Activated T-cell treated with anti-CD3 and anti-CD28 coated beads, Interleukin-2, amount 50 U/mL, for 72 hours (primary cell): Measurements from ENCODE around the gene MAGI1. TPM values are rescaled to one million over a fixed set of nuclear protein-coding genes. Genes with fewer than 3 reads are reported as not detected.
"Not testable (repeated sequence)": the region's sequence is repeated elsewhere in the genome, so short reads cannot be mapped to it uniquely, and the experiment has no call there.

Source experiments
- ATAC-seq, 2 donors: fragments of 150-1000 bp; cut with Tn5 transposase; replicated peaks in 1 of 2; 2 replicates each; pipeline ENCODE4 v1.10.0; 2021; ENCODE audit warnings: moderate library complexity in 2 of 2, mild to moderate bottlenecking in 1 of 2
- DNase-seq, 2 donors: peaks; one replicate each; pipeline ENCODE4 v3.0.0; 2021 to 2022; ENCODE audit warnings: mixed read lengths in 1 of 2
- H3K27ac Mint-ChIP-seq: one replicate; pipeline ENCODE4 v1.8.0; 2022; ENCODE audit warnings: mild to moderate bottlenecking, moderate library complexity, mixed read lengths
- H3K27me3 Mint-ChIP-seq: one replicate; pipeline ENCODE4 v1.8.0; 2022; ENCODE audit warnings: low read depth, mixed read lengths
- H3K36me3 Mint-ChIP-seq, 2 donors: one replicate each; pipeline ENCODE4 v1.8.0; 2022; ENCODE audit warnings: mixed read lengths in 2 of 2, mild to moderate bottlenecking in 1 of 2; ENCODE audit not compliant: insufficient read depth in 2 of 2
- H3K4me1 Mint-ChIP-seq: one replicate; pipeline ENCODE4 v1.8.0; 2022; ENCODE audit warnings: low read depth, mixed read lengths
- H3K4me3 Mint-ChIP-seq, 2 donors: one replicate each; pipeline ENCODE4 v1.8.0; 2022; ENCODE audit warnings: mild to moderate bottlenecking in 2 of 2, mixed read lengths in 2 of 2, moderate library complexity in 2 of 2
- H3K9me3 Mint-ChIP-seq, 2 donors: one replicate each; pipeline ENCODE4 v1.8.0; 2022; ENCODE audit warnings: mixed read lengths in 2 of 2
- total RNA-seq, 2 donors: library from RNA; stranded (reverse); gene quantifications; one replicate each; pipeline ENCODE4 v1.2.3, GENCODE V29; 2022

Gene MAGI1
- total RNA-seq, 2 donors from 2014 or later, result 0.41 to 0.67 TPM

DNA sequence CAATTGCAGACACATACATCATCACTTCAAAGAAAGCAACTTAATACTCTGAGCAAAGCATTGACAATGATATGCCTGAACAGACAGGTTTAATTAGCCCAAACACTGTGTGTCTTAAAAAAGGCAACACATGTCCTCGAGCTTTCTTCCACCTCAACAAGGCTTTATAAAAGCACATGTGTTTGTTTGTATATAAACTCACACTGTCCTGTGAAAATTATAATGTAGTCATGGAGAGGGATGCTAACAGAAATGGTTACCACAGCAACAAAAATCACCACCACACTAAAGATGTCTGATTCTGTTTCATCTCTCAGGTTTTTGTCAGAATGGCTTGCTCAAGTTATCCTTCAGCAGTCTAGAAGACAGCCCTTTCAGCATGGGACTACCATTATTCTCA is 314.7 kb downstream of the MAGI1 start:
- DNase-seq, result no peak
- no peak for ATAC-seq
- no peaks in the 10 kb centered on the region for H3K36me3 Mint-ChIP-seq
- H3K27ac Mint-ChIP-seq, result no peak overlapping the region
- no peaks in the 10 kb centered on the region for H3K27me3 Mint-ChIP-seq
- peaks cover 0 to 2% of the 10 kb centered on the region in 2 donors for H3K9me3 Mint-ChIP-seq
- H3K4me3 Mint-ChIP-seq, result no peak overlapping the region
- no peaks in the 10 kb centered on the region for H3K4me1 Mint-ChIP-seq

DNA sequence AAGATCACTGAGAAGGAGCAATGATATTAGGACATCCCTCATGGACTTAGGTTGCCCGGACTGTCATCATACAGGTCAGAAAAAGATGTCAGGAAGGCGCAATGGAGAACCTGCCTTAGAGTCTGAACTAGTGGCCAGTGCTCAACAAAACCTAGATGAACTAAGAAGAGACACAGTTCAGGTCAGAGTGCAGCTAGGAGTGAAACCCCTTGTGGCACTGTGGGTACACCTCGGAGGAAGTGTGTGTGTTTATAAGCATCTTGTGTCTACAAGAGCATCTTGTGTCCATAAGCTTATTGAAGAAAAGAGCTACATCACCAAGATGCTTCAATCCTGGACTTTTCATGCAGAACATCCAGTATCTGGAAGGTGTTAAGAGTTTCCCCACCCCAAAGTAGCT is 315.7 kb downstream of the MAGI1 start:
- ATAC-seq (no peak), DNase-seq (no peak)
- Mint-ChIP-seq H3K9me3 (peaks cover 0 to 2% of the 10 kb centered on the region in 2 donors), H3K4me1 (no peaks in the 10 kb centered on the region), H3K27ac (no peak overlapping the region), H3K27me3 (no peaks in the 10 kb centered on the region), H3K36me3 (no peaks in the 10 kb centered on the region), H3K4me3 (no peak overlapping the region)

DNA sequence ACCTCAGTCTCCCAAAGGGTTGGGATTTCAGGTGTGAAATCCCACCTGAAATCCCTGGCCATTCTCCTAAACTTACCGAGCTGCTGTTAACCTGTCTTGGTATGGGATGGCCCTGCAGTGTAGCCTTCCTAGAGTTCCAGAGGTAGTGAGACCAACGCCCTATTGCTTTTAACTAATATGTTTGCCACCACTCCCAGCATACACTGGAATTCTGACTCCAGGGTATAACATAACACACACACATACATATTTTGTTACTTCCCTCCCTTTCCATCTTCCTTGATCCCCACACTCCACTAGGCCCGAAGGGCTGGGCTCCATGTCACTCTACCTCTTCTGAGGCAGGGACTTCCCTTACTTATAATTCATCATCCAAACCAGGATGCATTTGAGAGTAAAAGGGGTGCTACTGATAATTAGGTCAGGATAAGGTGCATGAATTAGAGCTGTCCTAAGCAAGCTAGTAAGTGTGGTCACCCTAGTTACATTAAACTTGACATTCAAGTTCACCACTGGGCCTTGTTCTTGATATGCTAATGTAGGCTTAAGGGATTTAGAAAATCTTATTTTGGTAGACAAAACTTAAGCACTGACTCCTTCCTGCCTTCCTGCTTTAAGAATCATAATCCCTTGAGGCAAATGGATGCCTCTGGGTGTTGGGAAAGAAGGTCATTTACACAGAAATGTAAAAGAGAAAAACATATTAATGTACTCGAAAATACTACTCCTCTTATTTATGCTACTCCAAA is 317.6 kb downstream of the MAGI1 start:
- Mint-ChIP-seq H3K9me3 (peaks cover 0 to 2% of the 10 kb centered on the region in 2 donors), H3K4me3 (no peak overlapping the region), H3K27me3 (no peaks in the 10 kb centered on the region), H3K36me3 (no peaks in the 10 kb centered on the region), H3K4me1 (no peaks in the 10 kb centered on the region), H3K27ac (no peak overlapping the region)
- DNase-seq (no peak), ATAC-seq (no peak)

DNA sequence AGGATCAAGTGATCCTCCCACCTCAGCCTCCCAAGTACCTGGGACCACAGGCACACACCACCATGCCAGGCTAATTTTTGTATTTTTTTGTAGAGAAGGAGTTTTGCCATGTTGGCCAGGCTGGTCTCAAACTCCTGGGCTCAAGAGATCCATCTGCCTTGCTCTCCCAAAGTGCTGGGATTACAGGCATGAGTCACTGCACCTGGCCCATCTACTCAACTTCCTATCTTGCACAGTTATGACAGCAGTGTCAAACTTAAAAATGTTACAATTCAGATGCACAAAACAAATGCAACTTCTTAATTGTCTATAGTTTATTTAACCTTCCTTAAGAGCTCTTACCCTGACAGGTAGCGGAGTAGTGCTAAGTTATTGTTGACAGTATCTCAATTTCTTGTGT is 319.1 kb downstream of the MAGI1 start:
- not testable (repeated sequence) for H3K27ac Mint-ChIP-seq, H3K9me3 Mint-ChIP-seq, H3K4me3 Mint-ChIP-seq, H3K27me3 Mint-ChIP-seq, H3K4me1 Mint-ChIP-seq, DNase-seq, ATAC-seq, H3K36me3 Mint-ChIP-seq

DNA sequence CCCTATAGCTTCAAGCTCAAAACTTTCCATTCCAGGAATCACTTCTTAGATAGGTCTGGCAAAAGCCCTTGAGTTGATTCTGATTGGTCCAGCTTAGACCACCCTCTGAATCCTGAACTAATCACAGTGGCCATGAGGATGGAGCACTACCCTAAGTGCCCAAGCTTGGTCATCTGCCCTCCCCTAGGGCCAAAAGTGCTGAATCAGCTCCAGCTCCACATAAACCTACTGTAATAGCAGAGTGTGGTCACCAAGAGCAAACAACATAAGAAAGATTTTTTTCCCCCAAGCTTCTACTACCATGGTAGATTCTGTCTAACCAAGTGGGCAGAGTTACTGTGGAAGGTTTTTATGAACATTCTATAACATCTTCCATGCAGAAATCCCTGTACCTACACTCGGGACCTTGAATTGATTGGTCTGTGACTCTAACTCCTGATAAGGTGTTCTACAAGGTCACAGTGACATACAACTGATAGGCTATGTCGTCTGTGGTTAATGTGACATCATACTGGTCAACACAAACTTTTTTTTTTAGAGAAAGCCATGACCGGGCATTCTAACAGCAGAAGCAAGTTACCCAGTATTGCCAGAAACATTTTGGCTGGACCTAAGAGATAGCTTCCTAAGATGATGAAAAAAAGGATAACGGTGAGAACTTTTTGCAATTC is 320.9 kb downstream of the MAGI1 start:
- ATAC-seq, result no peak
- Mint-ChIP-seq H3K27ac (no peak overlapping the region), H3K36me3 (no peaks in the 10 kb centered on the region)

DNA sequence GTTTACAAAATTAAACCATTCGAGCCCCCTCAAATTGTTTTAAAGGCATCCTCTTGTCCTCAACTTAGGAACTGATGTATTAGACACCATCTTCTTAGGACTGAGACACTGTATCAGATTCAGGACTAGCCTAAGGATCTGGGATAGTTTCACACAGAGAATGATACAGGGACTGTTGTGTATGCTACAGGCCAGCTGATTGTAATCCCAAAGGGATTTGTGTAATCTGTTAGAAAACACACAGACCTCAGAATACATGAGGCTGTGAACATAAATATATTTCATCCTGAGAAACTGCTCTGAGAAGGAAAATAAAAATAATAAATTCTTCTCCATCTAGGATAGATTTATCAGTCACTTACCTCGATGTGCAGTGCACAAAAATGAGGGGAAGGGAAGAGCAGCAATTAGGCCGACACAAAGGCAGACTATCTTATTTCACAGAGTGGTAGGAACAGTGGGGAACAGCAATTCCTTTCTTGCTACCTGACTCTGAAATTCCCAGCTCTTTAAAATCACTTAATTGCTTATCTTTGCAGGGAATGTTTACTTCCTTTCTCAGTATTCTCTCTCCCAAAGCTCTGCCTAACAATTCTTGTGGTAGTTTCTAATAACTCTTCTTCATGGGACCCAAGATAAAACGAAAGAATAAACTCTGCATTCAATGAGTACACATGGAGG is 322.5 kb downstream of the MAGI1 start:
- Mint-ChIP-seq H3K36me3 (no peaks in the 10 kb centered on the region), H3K4me1 (no peaks in the 10 kb centered on the region), H3K27ac (no peak overlapping the region), H3K9me3 (peaks cover 0 to 2% of the 10 kb centered on the region in 2 donors), H3K27me3 (no peaks in the 10 kb centered on the region), H3K4me3 (no peak overlapping the region)
- DNase-seq, result no peak
- no peak for ATAC-seq

More for the DNA sequence above, 320.9 kb downstream of the MAGI1 start:
- Mint-ChIP-seq H3K9me3 (no peaks in the 10 kb centered on the region), H3K4me1 (no peaks in the 10 kb centered on the region), H3K4me3 (no peak overlapping the region), H3K27me3 (no peaks in the 10 kb centered on the region)
- DNase-seq, result no peak

DNA sequence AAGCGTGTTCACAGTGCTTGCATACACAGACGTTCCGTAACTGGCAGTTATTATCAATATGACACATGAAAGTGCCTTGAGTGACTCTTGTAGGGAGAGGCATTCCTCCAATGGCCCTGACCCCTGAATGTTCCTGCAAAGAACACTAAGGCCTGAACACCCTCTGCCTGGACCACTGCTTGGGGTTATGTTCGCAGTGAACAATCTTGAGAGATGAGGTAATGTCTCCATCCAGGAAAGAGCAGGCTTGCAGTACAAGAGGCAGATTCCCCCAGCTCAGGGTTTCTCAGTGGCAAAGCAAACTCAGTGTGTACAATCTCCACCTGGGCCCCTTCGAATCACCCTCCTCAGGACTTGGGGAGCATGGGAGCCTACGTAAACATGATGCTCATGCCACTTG is 324.6 kb downstream of the MAGI1 start:
- no peaks in the 10 kb centered on the region for H3K27me3 Mint-ChIP-seq

DNA sequence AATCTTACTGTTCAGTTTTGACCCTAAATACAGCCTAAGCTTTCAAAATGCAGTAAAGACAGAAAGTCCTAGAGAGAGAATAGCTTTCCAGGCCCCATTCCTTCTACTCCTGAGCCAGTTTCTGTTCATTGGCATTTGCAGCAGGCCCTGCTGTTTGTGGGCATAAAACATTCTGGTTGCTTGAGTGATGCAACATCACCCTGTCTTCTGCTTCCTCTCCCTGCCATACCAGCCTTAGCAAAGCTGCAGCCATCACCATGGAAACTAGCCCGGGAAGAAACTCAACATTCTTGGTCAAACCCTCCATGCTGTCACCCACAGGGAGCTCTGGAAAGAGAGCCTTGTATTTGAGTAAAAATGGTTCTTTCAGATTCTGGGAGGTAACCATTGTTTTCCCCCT is 325.7 kb downstream of the MAGI1 start:
- Mint-ChIP-seq H3K4me3 (no peak overlapping the region), H3K27ac (no peak overlapping the region), H3K9me3 (peaks cover 2 to 3% of the 10 kb centered on the region in 2 donors), H3K36me3 (no peaks in the 10 kb centered on the region), H3K4me1 (no peaks in the 10 kb centered on the region), H3K27me3 (no peaks in the 10 kb centered on the region)
- DNase-seq (no peak), ATAC-seq (no peak)

More for the DNA sequence above, 324.6 kb downstream of the MAGI1 start:
- DNase-seq (no peak), ATAC-seq (no peak)
- peaks cover 2 to 3% of the 10 kb centered on the region in 2 donors for H3K9me3 Mint-ChIP-seq
- H3K36me3 Mint-ChIP-seq, result no peaks in the 10 kb centered on the region
- H3K27ac Mint-ChIP-seq, result no peak overlapping the region
- H3K4me3 Mint-ChIP-seq, result no peak overlapping the region
- H3K4me1 Mint-ChIP-seq, result no peaks in the 10 kb centered on the region

DNA sequence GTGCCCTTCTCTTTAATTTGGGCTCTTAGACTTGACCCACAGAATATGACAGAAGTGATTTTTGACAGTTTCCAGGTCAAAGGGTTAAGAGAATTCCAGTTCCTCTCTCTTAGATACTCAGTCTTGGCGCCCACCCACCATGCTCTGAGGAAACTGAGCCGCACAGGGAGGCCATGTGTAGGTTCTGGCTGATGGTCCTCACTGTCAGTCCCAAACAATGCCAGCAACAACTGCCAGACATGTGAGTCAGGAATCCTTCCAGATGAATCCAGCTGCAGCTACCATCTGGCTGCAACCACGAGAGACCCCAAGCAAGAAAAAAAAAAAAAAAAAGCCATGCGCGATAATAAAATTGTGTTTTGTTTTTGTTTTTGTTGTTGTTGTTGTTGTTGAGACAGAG is 326.6 kb downstream of the MAGI1 start:
- no peak overlapping the region for H3K27ac Mint-ChIP-seq
- H3K9me3 Mint-ChIP-seq, result peaks cover 2 to 3% of the 10 kb centered on the region in 2 donors
- H3K36me3 Mint-ChIP-seq, result no peaks in the 10 kb centered on the region
- H3K4me1 Mint-ChIP-seq, result no peaks in the 10 kb centered on the region
- ATAC-seq, result no peak
- no peak for DNase-seq
- H3K27me3 Mint-ChIP-seq, result no peaks in the 10 kb centered on the region
- no peak overlapping the region for H3K4me3 Mint-ChIP-seq

DNA sequence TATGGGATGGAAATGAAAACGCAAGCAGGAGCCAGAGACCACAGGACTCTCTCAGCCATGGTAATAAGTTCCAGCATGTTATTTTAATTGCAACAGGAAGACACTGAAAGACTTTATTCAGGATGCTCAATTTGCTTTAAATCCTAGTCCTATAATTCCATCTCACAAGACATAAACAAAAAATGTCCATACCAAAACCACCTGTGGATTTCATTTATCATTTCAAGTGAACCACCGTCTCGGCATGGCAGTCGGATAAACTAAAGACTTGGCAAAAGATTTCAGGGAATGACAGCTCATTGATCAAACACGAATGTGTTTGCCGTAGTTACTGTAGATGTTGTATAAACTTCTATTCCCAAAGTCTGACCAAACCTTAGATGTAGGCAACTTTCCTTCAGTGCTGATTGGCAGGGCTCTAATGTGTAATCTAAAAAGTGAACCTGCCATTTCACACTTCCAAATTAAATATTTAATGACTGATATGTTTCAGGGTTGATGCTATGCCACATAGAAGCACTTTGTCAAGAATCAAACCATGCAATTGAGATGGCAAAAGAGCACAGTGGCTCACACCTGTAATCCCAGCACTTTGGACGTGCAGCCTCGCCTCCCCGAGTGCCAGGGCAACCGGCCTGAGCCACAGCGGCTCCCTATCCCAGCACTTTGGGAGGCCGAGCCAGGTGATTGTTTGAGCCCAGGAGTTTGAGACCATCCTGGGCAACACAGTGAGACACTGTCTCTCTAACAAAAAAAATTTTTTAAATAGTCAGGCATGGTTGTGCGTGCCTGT is 331.7 kb downstream of the MAGI1 start:
- no peaks in the 10 kb centered on the region for H3K4me1 Mint-ChIP-seq
- peaks cover 3 to 6% of the 10 kb centered on the region in 2 donors for H3K9me3 Mint-ChIP-seq
- ATAC-seq, result no peak
- DNase-seq, result no peak
- H3K27me3 Mint-ChIP-seq, result no peaks in the 10 kb centered on the region
- no peak overlapping the region for H3K27ac Mint-ChIP-seq
- H3K36me3 Mint-ChIP-seq, result no peaks in the 10 kb centered on the region
- no peak overlapping the region for H3K4me3 Mint-ChIP-seq

DNA sequence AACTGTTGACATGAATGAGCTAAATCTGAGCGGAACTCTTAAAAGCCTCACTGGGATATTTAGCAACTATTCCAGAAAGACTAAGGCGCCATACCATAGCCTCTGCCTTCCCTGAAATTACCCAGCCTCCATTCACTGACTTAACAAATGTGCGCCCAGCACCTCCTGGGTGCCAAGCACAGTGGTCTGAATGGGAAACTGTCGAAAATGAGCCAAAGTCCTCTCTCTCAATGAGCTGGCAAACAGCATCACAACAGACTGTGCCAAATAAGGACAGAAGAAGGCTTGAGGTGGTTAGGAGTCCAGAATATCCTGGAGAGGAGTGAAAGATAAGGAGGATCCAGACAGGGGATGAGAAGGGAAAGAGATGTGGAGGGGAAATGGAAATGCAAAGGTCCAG is 332.4 kb downstream of the MAGI1 start:
- no peaks in the 10 kb centered on the region for H3K4me1 Mint-ChIP-seq

DNA sequence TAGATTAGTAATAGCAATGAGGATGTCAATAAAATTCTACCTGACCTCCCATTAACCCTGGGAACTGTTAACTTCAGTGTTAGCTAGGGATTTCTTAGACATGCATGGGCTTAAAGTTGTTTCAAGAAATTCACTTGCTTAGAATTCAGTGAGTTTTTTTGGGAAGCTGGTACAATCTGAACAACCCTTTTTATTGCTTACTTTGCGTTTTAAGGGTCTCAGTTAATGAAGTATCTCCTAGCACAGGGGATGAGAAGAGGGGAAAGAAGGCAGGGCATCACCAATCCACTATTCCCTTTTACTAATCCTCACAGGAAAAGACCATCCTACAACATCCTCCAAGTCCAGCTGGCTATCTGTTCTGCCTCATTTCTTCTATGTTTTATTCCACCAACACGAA is 334.9 kb downstream of the MAGI1 start:
- Mint-ChIP-seq H3K4me1 (no peaks in the 10 kb centered on the region), H3K9me3 (peaks cover 1 to 3% of the 10 kb centered on the region in 2 donors), H3K36me3 (no peaks in the 10 kb centered on the region), H3K4me3 (no peak overlapping the region), H3K27ac (no peak overlapping the region), H3K27me3 (no peaks in the 10 kb centered on the region)
- ATAC-seq (no peak), DNase-seq (no peak)

More for the DNA sequence above, 332.4 kb downstream of the MAGI1 start:
- Mint-ChIP-seq H3K36me3 (no peaks in the 10 kb centered on the region), H3K9me3 (peaks cover 1 to 6% of the 10 kb centered on the region in 2 donors), H3K27me3 (no peaks in the 10 kb centered on the region), H3K27ac (no peak overlapping the region), H3K4me3 (no peak overlapping the region)
- ATAC-seq (no peak), DNase-seq (no peak)

DNA sequence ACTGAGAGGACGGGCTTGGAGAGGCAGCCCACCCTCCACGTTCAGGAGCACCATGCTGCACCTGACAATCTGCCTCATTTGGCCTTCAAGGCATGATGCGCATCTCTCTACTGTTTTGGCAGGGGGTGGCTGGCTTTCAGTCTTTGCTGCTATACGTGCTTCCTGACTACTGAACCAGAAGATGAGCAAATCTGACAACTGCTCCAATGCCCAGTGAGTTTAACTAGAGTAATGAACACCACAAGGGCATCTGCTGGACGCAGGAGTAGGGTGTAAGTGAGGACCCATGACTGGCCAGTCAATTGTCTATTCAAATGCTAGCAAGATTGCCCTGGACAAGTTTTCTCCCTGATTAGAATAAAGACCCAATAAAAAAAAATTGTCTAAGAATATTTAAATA is 335.7 kb downstream of the MAGI1 start:
- H3K4me3 Mint-ChIP-seq, result no peak overlapping the region
- no peaks in the 10 kb centered on the region for H3K36me3 Mint-ChIP-seq
- DNase-seq (no peak), ATAC-seq (no peak)
- H3K9me3 Mint-ChIP-seq, result peaks cover 1 to 3% of the 10 kb centered on the region in 2 donors
- no peaks in the 10 kb centered on the region for H3K4me1 Mint-ChIP-seq
- no peak overlapping the region for H3K27ac Mint-ChIP-seq
- H3K27me3 Mint-ChIP-seq, result no peaks in the 10 kb centered on the region
